Activated CD4-positive, CD25-positive, alpha-beta regulatory T cell treated with anti-CD3 and anti-CD28 coated beads, Interleukin-2, amount 50 U/mL, for 24 hours (primary cell): ENCODE data around the gene ASPDH.
"Not testable (repeated sequence)": the region's sequence is repeated elsewhere in the genome, so short reads cannot be mapped to it uniquely, and the experiment has no call there.

Source experiments
- ATAC-seq, 2 donors: fragments of 150-1000 bp; cut with Tn5 transposase; one replicate each; pipeline ENCODE4 v1.10.0; 2021; ENCODE audit warnings: mild to moderate bottlenecking in 1 of 2, moderate library complexity in 1 of 2

ASPDH gene

DNA sequence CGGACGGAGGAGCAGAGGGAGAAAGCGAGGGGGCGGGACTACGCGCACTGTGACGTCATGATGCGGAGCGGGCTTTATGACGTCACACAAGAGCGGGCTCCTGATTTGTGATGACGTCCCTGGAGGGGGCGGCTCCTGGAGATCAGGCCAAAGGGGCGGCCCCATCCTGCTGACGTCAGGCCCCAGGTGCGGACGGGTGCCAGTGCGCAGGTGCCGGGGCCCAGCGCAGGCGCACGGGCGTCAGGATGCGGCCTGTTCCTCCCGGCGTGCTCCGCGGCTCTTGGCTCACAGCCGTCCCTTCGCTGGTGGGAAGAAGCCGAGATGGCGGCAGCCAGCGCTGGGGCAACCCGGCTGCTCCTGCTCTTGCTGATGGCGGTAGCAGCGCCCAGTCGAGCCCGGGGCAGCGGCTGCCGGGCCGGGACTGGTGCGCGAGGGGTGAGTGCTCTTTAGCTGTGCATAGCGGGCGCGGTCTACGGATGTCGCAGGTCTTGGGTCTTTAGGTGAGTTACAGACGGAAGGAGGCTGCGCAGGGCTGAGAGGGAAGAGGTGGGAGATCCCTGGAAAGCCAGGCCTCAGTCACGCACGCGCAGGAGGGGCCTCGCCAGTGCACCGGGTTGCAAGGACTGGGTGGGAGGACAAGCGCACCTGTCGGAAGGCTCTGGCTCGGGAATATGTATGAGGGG lies 37.3 kb downstream of the ASPDH start, which contains the start of the genes EMC10 and GARIN5A:
Gene EMC10 (plus strand): TSS at position 284 of the 683 bp plus-strand sequence. CDS start 38 bp downstream, at position 322.
Gene GARIN5A (minus strand): TSS at position 625 of the 683 bp plus-strand sequence. CDS start 460 bp downstream, at position 165.
- ATAC-seq = peak; percentile 91 to 94

DNA sequence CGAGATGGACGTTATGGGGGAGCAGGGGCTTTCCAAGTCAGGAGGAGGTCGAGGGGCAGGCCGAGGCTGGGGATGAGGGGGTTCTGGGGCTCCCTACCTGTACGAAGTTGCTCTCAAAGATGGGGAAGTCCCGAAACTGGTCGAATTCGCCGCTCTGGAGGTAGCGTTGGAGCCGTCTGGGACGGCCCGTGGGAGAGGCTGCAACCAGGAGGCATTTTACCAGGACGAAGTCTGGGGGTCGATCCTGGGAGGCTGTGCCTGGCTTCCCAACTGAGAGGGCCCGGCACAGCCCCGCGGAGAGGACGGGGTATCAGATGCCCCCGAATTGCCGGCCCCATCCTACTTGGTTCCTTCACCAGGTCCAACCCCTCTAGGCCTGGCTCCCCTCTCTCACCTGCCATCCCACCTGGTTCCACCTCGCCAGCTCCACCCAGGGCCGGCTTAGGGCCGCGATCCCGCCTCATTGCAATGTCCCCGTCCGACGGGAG lies 37.9 kb downstream of the ASPDH start:
- peak in 1 of 2 donors; percentile 14 for ATAC-seq

DNA sequence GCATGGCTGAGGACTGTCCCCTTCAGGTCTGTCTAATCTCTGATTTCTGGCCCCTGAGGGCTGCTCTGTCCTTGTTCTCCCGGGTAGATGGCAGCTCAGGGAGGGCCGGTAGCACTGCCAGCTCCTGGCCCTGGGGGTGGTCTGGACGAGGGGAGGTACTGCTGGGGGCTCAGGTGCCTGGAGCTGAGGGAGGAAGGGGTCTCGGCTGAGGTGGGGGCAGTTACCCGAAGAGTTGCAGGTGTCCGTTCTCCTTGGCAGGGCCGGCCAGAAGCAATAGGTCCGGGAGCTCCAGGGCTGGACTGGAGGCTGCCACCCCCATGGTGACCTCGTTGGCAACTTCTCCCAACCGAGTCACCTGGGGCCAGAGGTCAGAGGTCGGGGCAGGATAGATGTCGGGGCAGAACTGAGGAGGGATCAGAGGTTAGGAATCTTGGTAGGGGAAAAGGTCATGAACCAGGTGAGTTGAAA lies 38.6 kb downstream of the ASPDH start:
- ATAC-seq = no peak

DNA sequence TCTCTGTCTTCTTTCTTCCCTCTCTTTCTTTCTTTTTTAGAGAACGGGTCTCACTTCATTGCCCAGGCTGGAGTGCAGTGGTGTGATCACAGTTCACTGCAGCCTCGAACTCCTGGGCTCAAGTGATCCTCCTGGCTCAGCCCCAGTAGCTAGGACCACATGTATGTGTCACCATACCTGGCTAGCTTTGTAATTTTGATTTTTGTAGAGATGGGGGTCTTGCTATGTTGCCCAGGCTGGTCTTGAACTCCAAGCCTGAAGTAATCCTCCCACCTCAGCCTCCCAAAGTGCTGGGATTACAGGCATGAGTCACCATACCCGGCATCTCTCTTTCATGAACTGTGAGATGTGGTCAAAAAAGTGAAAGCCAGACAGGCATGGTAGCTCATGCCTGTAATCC lies 40.4 kb downstream of the ASPDH start:
- ATAC-seq = not testable (repeated sequence)

DNA sequence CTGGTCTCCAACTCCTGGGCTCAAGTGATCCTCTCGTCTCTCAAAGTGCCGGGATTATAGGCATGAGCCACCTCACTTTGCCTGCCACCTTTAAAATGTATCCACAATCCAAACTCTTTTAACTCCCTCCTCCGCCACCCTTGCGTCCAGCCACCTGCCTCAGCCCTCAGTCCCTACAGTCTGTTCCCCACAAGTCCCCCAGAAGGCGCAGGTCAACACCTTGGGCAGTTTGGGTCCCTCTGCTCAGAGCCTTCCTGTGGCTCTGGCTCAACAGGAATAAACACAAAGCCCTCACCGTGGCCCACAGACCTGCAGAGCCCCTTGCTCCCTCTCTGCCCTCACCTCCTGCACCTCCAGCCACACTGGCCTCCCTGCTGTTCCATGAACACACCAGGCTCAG lies 44.9 kb downstream of the ASPDH start:
- no peak for ATAC-seq

DNA sequence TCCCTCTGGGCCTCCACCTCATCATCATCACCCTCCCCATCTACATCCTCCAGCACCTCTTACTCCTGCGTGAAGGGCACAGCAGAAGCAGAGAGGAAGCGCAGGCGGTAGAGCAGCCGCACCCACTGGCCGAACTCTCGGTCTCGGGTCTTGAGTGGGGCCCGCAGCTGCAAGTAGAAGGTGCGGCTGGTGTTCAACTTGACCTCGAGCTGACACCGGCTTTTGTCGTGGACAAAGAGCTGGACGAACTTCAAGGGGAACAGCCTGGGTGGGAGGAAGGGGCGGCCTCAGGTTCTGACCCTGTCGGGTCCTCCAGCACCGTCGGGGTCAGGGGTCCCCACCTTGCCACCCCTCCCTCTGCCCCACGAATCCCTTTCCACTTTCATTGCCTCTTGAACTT lies 46.1 kb downstream of the ASPDH start:
- ATAC-seq = no peak

DNA sequence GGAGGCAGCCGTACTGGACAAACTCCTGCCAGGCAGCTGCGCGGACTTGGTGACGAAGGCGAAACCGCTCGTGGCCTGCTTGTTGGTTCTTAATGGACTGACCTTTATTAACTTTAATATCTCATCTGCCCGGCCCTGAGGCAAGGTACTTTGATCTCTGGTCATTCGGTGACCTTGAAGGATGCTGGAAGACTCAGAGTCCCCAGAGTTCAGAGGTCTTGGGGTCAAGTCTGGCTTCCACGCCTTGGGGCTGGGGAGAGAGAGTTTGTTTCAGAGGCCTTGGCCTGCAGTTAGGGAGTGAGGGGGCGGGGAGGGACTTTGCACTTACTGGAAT lies 47.0 kb downstream of the ASPDH start:
- ATAC-seq = no peak

DNA sequence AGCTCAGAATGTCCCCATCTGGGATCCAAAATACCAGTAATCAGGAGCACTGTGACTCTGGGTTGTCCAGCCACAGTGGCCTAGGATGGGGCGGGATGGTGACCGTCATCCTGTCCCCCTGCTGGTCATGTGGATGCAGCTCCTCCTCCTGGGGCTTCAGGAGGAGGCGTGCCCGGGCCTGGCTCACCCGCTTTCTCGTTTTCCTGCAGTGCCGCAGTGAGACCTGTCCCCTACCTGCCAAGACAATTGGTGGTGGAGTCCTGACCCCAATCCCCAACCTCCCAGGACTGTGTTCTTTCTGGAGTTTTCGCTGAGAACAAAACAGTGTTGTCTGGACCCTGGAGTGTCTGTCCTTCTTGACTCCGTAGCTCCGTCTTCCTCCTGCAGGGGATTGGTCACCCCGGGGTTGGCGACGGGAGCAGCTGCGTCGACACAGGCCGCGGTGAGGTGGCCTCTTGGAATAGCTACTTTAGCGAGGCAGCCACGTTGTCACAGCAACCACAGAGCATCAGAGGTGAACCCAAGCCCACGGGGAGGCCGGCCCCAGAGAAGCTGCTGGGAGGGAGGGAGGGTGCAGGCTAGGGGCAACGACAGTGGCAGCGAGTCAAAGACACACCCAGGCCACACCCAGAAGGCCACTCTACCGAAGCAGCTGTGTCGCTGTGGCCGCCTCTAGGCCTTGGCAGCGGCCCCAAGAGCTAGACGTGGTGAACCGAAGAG lies 47.6 kb downstream of the ASPDH start:
- ATAC-seq = no peak

DNA sequence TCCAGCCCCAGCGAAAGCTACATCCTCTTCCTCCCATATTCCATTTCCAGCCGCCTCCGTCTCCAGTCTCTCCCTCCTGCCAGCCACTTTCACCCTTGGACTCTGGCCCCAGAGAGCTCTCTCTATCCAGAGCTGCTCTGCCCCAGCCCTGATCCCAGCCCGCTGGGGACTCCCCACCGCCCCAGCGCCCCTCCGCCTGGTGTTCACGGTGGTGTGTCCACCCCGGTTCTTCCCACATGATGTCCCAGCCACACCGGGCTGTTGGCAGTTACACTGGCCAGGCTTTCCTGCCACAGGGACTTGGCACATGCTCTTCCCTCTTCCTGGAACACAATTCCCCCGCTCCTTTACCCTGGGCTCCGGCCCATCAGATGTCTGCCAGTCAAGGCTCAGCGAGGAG lies 48.7 kb downstream of the ASPDH start:
- no peak for ATAC-seq

DNA sequence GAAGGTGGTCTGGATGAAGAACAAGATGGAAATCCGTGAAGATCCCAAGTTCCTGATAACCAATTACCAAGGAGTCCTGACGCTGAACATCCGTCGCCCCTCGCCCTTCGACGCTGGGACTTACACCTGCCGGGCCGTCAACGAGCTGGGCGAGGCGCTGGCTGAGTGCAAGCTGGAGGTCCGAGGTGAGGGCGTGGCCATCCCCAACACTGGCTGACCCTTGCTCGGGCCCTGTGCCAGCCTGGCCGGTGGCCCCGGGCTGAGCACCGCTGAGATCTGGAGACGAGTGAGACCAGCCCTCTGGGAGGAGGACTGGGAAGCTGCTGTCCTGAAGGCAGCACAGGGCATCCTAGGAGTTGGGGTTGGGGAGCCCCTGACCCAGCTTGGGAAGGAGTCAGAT lies 49.4 kb downstream of the ASPDH start:
- no peak for ATAC-seq

DNA sequence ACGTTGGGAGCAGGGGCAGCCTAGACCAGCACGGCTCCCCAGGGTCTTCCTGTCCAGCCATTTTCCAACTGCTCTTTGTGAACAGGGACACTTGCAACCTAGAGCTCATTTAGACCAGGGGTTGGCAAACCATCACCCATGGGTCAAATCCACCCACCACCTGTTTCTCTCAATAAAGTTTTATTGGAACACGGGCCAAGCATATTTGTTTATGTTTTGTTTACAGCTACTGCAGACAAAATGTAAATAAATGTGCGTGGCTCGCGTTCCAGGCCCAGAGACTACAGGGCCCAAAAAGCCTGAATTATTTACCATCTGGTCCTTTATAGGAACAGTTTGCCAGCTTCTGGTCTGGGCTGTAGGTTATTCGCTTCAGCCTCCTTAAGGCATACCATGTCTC lies 50.7 kb downstream of the ASPDH start:
- no peak for ATAC-seq
